Colon (tissue), 2 donors: Measurements from ENCODE around the gene EFCAB14.
"Not testable (repeated sequence)": the region's sequence is repeated elsewhere in the genome, so short reads cannot be mapped to it uniquely, and the experiment has no call there.

Experiments used
- FAIRE-seq: peaks from 2 replicates; lab custom pipeline; 2012; peaks lifted over from hg19 to GRCh38; lab: Jason Lieb, UNC
- donor health status: control.
- donor health status: control.

Gene EFCAB14

GRCh38 chr1:46686255-46686654 is 32.7 kb downstream of the EFCAB14 start:
- FAIRE-seq: no peak

- no peak for FAIRE-seq
Measured at GRCh38 chr1:46684670-46685069, 34.2 kb downstream of the EFCAB14 start.

GRCh38 chr1:46682064-46682463 is 36.9 kb downstream of the EFCAB14 start:
- no peak for FAIRE-seq

GRCh38 chr1:46681333-46682034 is 37.4 kb downstream of the EFCAB14 start:
- FAIRE-seq: no peak

- no peak for FAIRE-seq
Measured at GRCh38 chr1:46679789-46680573, 38.9 kb downstream of the EFCAB14 start.

- no peak for FAIRE-seq
Measured at GRCh38 chr1:46677339-46677738, 41.6 kb downstream of the EFCAB14 start.

GRCh38 chr1:46676531-46676930 is 42.4 kb downstream of the EFCAB14 start:
- no peak for FAIRE-seq

GRCh38 chr1:46675549-46676314 is 43.2 kb downstream of the EFCAB14 start:
- FAIRE-seq: no peak

DNA sequence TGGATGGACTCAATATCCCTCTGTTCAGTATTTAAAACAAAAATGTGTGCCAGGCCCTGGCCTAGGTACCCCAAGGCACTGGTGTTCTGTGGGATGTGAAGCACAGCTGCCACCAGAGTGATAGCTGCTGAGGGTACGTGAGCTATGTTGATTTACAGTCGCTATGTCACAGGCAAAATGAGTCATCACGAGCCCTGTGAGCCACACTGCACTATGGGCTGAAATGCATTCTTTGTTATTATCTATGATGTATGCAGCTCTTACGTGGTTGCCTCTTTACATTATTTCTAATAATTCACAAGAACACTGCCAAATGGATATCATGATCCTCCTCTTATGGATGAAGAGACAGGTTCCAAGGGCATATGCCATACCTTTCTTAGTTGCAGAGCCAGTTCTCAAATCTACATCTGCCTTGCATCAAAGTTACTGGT is 45.1 kb downstream of the EFCAB14 start:
- no peak for FAIRE-seq

GRCh38 chr1:46672696-46673095 is 46.2 kb downstream of the EFCAB14 start:
- no peak for FAIRE-seq

DNA sequence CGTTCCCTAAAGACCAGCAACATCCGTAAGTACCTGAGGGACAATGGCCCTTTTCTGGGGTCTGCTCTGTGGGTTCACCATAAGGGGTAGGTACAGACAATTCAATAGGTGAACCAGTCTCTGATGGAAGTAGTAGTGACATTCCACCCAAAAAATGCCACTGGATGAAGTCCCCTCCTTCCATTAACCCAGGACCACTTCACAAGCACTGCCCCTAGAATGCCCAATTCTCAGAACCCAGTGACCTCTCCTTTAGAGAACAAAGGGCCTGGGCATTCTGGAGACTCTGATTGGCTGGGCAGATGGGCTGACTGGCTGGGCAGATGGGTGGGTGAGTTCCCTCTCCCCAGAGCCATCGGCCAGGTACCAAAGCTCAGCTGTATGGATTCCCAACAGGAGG is 47.4 kb downstream of the EFCAB14 start, which contains the start of gene TEX38:
TEX38 (plus strand) TSS at position 301 of the 400 bp plus-strand sequence; CDS start at position 382, 81 bp downstream.
- no peak for FAIRE-seq

GRCh38 chr1:46670134-46670533 is 48.8 kb downstream of the EFCAB14 start:
- FAIRE-seq: no peak

- FAIRE-seq: no peak
Measured at GRCh38 chr1:46667782-46668760, 50.8 kb downstream of the EFCAB14 start, which contains the start of gene ATPAF1. ATPAF1 (minus strand) TSS chr1:46668364; CDS start chr1:46668322, 42 bp downstream.

DNA sequence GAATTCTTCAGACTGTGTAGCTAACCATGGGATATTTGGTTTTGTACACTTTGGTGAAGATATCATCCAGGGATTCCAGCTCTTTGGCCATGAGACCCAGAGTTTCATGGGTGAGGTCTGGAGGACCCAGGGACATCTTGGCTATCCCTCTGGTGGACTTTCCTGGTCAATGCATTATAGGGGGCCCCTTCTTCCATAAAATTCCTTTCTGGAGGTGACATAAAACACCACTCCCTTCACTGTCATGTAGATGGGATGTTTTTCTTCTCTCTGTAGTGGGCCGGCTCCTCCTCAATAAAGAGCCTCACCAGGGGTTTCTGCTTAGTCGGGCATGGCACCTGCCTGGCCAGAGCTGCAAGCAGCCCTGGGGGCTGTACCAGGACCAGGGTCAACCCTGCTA is 52.9 kb downstream of the EFCAB14 start:
- FAIRE-seq: no peak

- not testable (repeated sequence) for FAIRE-seq
Measured at GRCh38 chr1:46662919-46663318, 56.0 kb downstream of the EFCAB14 start.

DNA sequence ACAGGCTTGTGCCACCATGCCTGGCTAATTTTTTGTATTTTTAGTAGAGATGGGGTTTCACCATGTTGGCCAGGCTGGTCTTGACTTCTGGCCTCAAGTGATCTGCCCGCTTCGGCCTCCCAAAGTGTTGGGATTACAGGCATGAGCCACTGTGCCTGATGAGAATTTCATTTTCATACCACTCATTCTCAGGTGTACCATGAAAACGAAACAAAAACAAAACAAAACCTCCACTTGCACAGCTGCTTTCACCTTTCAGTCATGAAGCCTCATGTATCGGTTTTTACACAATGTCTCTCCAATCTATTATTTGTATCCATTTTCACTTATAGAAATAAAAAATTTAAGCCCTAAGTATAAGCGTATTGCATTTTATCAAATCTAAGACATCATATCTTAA is 58.8 kb downstream of the EFCAB14 start:
- FAIRE-seq: not testable (repeated sequence)

DNA sequence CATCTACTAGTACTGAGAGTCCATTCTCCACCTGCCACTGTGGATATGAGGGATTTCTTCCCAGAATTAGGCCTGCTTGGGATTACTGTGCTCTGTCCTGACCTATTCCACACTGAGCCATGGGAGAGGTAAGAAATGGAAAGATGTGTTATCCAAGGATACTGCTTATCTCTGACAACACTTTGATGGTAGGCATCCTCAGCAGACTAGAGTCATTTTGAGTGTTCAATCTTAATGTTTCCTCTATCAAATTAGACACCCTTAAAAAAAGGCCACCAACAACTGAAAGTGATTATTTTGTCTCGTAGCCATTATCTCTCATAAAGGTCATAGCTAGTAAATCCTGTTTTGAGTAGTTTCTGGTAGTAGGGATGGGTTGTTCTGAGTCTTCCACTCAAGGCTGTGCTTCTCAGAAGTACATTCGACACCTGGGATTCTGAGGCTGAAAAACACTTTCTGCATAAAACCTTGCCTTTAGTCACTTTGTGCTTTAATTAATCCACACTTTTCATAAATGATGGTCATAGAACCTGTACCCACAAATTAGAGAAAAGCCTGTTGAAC is 59.5 kb downstream of the EFCAB14 start:
- no peak for FAIRE-seq

- FAIRE-seq: no peak
Measured at GRCh38 chr1:46657775-46658174, 61.1 kb downstream of the EFCAB14 start.

- FAIRE-seq: no peak
Measured at GRCh38 chr1:46656643-46657042, 62.3 kb downstream of the EFCAB14 start.

- FAIRE-seq: no peak
Measured at GRCh38 chr1:46655848-46656247, 63.1 kb downstream of the EFCAB14 start.

DNA sequence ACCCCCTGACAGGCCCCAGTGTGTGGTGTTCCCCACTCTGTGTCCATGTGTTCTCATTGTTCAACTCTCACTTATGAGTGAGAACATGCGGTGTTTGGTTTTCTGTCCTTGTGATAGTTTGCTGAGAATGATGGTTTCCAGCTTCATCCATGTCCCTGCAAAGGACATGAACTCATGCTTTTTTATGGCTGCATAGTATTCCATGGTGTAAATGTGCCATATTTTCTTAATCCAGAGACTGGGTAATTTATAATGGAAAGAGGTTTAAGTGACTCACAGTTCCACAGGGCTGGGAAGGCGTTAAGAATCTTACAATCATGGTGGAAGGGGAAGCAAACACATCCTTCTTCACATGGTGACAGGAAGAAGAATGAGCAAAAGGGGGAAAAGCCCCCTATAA is 64.2 kb downstream of the EFCAB14 start:
- not testable (repeated sequence) for FAIRE-seq
